ENCODE results near the gene PTPRN2.
"Not testable (repeated sequence)": the region's sequence is repeated elsewhere in the genome, so short reads cannot be mapped to it uniquely, and the experiment has no call there.

Gene PTPRN2

DNA sequence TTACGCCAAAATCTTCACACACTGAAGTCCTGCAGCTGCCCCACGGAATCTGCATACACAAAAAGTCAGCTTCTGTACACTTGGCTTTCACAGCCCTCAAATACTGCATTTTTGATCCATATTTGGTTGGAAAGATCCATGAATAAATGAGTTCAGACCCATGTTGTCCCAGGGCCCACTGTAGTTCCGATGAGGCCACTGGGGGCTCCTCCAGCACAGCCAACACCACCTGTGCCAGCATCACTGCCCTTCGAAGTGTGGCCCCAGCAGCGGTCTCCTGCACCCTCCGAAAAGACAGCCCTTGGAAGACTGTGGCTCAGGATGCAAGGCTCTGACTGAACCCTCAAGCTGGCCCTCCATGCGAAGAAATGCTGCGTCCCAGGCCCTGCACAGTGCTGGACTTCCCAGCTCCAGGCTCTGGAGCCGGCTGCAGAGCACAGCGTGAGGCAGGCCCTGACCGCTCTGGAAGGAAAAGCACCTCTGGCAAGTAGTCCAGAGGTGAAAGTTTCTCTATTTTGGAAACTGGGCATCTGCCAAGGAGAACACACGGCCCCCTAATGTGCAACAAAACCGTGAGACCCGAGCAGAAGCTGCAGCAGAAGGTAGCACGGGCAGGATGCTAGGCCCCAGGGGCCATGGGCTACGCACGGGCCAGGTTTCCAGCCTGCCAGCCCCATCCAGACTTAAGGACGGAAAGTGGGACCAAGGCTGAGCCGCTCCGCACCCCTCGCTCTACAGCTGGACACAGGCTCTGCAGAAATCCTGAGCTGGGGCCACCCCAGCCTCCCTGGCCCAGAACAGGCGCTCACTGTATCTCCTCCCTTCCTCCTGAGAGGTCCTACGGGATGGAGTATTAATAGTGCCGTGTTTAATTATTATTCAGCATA is 62.6 kb downstream of the PTPRN2 start:
- DNase-seq, result no peak
- in situ Hi-C loops (cut with MboI; ENCODE audit: low pct_unique_long_range_greater_than_20kb, low sequenced_read_pairs), result no loop called here

DNA sequence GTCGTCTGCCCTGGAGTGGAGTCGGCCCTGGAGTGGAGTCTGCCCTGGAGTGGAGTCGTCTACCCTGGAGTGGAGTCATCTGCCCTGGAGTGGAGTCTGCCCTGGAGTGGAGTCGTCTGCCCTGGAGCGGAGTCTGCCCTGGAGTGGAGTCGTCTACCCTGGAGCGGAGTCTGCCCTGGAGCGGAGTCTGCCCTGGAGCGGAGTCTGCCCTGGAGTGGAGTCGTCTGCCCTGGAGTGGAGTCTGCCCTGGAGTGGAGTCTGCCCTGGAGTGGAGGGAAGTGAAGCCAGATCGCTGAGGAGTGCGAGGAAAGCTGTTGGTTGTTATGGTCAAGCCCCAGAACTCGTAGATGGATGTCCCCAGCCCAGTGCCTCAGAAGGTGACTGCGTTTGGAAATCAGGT is 63.3 kb downstream of the PTPRN2 start:
- in situ Hi-C loops (cut with MboI; ENCODE audit: low pct_unique_long_range_greater_than_20kb, low sequenced_read_pairs); DNase-seq: not testable (repeated sequence)

DNA sequence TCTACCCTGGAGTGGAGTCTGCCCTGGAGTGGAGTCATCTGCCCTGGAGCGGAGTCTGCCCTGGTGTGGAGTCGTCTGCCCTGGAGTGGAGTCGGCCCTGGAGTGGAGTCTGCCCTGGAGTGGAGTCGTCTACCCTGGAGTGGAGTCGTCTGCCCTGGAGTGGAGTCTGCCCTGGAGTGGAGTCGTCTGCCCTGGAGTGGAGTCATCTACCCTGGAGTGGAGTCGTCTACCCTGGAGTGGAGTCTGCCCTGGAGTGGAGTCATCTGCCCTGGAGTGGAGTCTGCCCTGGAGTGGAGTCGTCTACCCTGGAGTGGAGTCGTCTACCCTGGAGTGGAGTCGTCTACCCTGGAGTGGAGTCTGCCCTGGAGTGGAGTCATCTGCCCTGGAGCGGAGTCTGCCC is 63.7 kb downstream of the PTPRN2 start:
- DNase-seq; in situ Hi-C loops (cut with MboI; ENCODE audit: low pct_unique_long_range_greater_than_20kb, low sequenced_read_pairs): not testable (repeated sequence)

DNA sequence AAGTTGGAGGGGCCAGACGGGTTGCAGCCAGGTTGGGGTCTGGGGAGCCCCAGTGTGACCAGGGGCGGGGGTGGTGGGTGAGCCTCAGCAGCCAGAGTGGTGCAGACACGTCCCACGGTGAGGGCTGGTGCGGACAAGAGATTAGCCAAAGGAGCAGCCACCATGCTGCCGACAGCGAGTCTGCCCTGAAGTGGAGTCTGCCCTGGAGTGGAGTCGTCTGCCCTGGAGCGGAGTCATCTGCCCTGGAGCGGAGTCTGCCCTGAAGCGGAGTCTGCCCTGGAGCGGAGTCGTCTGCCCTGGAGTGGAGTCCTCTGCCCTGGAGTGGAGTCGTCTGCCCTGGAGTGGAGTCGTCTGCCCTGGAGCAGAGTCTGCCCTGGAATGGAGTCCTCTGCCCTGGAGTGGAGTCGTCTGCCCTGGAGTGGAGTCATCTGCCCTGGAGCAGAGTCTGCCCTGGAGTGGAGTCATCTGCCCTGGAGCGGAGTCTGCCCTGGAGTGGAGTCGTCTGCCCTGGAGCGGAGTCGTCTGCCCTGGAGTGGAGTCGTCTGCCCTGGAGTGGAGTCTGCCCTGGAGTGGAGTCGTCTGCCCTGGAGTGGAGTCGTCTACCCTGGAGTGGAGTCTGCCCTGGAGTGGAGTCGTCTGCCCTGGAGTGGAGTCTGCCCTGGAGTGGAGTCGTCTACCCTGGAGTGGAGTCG is 64.3 kb downstream of the PTPRN2 start:
- DNase-seq; in situ Hi-C loops (cut with MboI; ENCODE audit: low pct_unique_long_range_greater_than_20kb, low sequenced_read_pairs): not testable (repeated sequence)

DNA sequence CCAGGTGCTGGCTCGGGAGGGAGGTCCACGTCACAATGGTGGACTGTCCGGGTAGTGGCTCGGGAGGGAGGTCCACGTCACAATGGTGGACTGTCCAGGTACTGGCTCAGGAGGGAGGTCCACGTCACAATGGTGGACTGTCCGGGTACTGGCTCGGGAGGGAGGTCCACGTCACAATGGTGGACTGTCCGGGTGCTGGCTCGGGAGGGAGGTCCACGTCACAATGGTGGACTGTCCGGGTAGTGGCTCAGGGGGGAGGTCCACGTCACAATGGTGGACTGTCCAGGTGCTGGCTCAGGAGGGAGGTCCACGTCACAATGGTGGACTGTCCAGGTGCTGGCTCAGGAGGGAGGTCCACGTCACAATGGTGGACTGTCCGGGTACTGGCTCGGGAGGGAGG is 65.8 kb downstream of the PTPRN2 start:
- in situ Hi-C loops (cut with MboI; ENCODE audit: low pct_unique_long_range_greater_than_20kb, low sequenced_read_pairs); DNase-seq: not testable (repeated sequence)

DNA sequence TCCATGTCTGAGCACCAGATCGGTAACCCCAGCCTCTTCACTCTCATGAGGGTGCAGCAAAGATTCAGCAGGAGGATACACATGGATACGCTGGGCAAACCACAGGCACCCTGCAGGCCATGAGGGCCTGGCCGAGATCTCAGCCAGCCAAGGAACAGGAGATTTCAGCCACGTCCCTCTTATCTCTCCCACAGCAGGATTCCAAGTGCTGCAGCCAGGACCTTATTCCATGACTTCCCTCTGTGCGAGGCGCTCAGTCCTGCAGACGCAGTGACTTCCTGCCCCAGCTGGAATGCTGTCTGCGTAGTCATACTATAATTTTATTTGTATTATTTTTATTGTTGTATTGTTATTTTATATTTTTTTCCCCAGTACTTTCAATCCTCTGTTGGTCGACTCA is 66.8 kb downstream of the PTPRN2 start:
- in situ Hi-C loops (cut with MboI; ENCODE audit: low pct_unique_long_range_greater_than_20kb, low sequenced_read_pairs), result no loop called here
- no peak for DNase-seq

DNA sequence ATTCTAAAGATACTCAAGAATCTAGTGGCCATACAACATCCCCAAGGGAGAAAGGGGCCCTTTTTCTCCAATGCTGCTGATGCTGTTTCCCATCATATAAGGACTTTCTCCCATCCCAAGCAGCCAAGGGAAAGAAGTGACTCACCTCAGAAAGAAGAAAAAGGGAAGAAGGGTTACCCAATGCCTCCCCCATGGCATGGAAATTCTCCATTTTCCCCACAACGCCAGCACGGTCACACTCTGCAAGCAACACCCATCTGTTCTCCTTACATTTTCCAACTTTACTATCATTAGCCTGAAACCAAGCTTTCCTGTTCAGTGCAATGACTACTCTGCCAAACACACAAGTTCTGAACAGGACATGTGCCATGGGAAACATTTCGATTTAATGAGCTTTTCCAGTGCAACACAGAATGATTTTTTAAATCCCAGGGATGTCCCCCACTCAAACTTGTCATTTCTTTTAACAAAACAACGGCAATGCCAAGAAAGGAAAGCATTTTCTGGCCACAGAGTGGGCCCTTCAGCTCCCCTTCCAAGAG is 67.9 kb downstream of the PTPRN2 start:
- in situ Hi-C loops (cut with MboI; ENCODE audit: low pct_unique_long_range_greater_than_20kb, low sequenced_read_pairs), result no loop called here
- DNase-seq, result no peak

DNA sequence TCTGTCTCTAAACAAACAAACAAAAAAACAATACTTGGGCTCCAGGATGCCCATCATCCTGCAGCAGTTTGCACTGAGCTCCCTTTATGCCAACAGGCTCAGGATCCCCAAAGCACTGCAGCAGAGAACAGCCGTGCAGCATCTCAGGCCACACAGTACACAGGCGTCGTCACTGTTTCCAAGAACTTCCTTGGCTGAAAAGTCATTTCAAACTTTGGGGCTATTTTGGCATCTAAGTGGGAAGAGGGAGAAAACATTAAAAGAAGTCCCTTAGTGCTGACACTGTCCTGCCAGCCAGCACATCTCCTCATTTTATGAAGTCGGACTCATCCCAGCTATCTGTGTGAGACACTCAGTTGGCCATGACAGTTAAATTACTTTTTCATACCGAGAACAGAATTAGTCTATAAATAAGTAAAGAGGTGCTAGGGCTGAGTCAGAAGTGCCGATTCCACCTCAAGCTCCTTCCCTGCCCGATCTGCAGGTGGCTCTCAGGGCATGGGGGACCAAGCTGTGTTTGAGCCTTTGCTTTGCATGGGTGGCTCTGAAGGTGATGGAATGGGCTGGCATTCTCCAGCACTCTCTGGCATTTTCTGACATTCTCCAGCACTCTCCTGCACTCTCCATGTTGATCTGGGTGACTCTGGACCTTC is 68.5 kb downstream of the PTPRN2 start:
- in situ Hi-C loops (cut with MboI; ENCODE audit: low pct_unique_long_range_greater_than_20kb, low sequenced_read_pairs), result no loop called here

DNA sequence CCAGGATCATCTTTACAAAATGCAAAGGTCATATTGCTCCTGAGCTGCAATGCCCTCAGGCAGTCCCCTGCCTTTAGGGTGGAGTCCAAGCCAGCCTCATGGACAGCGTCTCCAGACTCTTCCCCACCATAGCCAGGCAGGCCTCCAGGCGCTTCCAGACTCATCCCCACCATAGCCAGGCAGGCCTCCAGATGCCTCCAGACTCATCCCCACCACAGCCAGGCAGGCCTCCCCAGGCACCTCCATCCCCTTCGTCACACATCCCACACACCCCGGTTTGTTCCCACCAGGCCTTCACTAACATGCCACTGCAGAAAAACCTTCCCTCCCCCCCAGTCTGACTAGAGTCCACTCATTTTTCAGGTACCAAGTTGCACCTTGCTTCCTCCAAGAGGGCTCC is 70.1 kb downstream of the PTPRN2 start:
- DNase-seq, result no peak
- in situ Hi-C loops (cut with MboI; ENCODE audit: low pct_unique_long_range_greater_than_20kb, low sequenced_read_pairs), result no loop called here

More for the DNA sequence above, 68.5 kb downstream of the PTPRN2 start:
- no peak for DNase-seq

DNA sequence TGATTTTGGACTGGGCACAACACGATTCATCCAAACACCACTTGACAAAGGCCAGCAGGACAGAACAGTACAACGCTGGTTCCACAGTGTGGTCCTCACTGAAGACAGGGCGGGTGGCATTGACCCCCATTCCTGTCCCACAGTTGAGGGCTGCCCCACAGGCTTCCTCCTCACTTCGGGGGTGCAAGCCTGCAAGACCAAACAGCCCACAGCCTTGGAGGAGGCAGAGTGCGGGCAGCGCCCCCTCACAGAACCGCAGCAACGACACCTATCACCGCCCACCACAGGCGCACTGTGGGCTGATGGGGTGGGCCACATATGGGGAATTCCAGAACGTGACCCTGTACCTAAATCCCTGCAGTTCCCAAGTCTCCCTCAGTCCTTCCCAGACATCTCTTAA is 70.6 kb downstream of the PTPRN2 start:
- in situ Hi-C loops (cut with MboI; ENCODE audit: low pct_unique_long_range_greater_than_20kb, low sequenced_read_pairs), result no loop called here

DNA sequence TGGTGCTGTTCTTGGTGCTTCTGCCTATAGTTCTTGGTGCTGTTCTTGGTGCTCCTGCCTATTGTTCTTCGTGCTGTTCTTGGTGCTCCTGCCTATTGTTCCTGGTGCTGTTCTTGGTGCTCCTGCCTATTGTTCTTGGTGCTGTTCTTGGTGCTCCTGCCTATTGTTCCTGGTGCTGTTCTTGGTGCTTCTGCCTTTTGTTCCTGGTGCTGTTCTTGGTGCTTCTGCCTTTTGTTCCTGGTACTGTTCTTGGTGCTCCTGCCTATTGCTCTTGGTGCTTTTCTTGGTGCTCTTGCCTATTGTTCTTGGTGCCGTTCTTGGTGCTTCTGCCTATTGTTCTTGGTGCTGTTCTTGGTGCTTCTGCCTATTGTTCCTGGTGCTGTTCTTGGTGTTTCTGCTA is 71.1 kb downstream of the PTPRN2 start:
- no peak for DNase-seq
- in situ Hi-C loops (cut with MboI; ENCODE audit: low pct_unique_long_range_greater_than_20kb, low sequenced_read_pairs), result no loop called here

More for the DNA sequence above, 70.6 kb downstream of the PTPRN2 start:
- DNase-seq, result no peak

DNA sequence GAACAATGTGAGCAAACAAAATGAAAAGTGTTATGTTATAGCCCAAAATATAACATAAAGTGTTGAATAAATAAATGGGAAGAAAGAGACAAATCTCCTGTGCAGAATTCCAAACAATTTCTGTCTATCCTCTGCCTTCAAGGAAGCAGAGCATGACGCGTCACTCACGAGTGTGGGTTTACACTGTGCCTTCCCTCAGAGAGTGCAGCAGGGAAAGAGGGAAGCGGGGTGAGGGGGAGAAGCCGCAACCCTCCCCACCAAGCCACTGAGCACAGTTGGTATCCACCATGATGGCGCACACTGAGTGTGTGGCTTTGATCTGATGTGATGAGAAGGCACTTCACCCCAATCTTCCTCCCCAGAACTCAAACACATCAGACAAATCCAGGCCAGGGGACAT is 74.8 kb downstream of the PTPRN2 start:
- in situ Hi-C loops (cut with MboI; ENCODE audit: low pct_unique_long_range_greater_than_20kb, low sequenced_read_pairs), result no loop called here
- DNase-seq, result no peak

DNA sequence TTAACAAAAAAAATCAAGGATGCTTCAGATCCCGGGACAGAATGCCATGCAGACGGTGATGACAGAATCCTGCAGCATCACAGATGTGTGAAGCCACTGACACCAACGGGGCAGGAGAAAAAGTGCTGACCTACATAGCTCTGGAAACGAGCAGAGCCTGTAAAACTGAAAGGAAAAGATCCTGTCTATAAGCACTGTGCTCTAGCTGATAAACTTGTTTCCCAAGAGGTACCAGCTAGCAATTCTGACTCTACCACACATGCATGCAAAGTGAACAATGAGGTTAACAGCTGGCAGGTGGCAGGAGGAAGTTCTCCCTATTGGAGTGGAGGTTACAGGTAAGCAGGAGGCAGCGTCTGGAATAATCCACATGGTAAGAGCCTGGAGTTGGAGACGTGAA is 75.6 kb downstream of the PTPRN2 start:
- DNase-seq, result no peak
- in situ Hi-C loops (cut with MboI; ENCODE audit: low pct_unique_long_range_greater_than_20kb, low sequenced_read_pairs), result no loop called here

DNA sequence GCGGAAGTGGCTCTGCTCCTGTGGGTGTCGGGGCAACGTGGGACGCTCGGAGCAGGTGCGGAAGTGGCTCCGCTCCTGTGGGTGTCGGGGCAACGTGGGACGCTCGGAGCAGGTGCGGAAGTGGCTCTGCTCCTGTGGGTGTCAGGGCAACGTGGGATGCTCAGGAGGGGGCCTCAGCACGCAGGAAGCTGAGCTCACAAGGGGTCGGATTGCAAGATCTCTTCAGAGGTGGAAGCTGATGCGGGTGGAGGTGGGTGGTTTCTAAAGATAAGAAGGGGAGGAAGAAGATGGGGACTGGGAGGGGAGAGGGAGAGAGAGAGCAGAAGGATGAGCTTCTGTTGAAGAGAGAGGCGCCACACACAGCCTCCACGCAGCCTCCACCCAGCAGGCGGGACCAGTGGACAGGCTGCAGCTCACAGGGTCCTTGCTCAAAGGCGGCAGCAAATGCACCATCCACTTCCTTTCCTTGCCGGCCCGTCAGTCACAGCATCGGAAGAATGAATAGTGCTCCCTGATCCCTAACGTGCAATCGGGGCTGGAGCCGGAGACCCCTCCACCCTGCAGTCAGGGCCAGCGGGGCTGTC is 78.7 kb downstream of the PTPRN2 start:
- in situ Hi-C loops (cut with MboI; ENCODE audit: low pct_unique_long_range_greater_than_20kb, low sequenced_read_pairs), result no loop called here
- no peak for DNase-seq

DNA sequence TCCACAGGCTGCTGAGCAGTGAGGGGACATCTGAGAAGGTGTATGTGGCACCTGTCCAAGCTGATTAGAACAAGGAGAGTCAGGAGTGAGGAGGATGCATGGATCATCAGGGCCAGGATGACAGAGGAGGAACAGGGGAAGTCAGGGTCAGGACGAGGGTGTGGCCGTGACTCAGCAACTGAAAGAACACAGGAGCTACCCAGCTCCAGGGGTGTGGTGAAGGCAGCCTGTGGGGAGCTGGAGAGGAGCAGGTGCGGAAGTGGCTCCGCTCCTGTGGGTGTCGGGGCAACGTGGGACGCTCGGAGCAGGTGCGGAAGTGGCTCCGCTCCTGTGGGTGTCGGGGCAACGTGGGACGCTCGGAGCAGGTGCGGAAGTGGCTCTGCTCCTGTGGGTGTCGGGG is 79.3 kb downstream of the PTPRN2 start:
- in situ Hi-C loops (cut with MboI; ENCODE audit: low pct_unique_long_range_greater_than_20kb, low sequenced_read_pairs); DNase-seq: not testable (repeated sequence)

DNA sequence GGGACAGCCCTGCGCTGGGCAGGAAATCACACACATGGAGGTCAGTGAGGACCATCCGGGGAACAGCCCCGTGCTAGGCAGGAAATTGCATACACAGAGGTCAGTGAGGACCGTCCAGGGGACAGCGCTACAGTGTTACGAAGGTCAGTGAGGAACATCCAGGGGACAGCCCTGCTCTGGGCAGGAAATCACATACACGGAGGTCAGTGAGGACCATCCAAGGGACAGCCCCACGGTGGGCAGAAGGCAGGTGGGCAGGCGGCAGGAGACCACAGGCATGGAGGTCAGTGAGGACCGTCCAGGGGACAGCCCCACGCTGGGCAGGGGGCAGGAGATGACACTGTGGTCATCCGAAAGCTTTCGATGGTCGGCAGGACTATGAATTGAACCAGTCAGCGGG is 79.7 kb downstream of the PTPRN2 start:
- in situ Hi-C loops (cut with MboI; ENCODE audit: low pct_unique_long_range_greater_than_20kb, low sequenced_read_pairs), result no loop called here

DNA sequence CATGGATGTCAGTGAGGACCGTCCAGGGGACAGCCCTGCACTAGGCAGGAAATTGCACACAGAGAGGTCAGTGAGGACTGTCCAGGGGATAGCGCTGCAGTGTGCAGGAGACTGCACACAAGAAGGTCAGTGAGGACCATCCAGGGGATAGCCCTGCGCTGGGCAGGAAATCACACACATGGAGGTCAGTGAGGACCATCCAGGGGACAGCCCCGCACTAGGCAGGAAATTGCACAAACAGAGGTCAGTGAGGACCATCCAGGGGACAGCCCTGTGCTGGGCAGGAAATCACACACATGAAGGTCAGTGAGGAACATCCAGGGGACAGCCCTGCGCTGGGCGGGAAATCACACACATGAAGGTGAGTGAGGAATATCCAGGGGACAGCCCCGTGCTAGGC is 80.4 kb downstream of the PTPRN2 start:
- in situ Hi-C loops (cut with MboI; ENCODE audit: low pct_unique_long_range_greater_than_20kb, low sequenced_read_pairs); DNase-seq: not testable (repeated sequence)

More for the DNA sequence above, 79.7 kb downstream of the PTPRN2 start:
- no peak for DNase-seq

DNA sequence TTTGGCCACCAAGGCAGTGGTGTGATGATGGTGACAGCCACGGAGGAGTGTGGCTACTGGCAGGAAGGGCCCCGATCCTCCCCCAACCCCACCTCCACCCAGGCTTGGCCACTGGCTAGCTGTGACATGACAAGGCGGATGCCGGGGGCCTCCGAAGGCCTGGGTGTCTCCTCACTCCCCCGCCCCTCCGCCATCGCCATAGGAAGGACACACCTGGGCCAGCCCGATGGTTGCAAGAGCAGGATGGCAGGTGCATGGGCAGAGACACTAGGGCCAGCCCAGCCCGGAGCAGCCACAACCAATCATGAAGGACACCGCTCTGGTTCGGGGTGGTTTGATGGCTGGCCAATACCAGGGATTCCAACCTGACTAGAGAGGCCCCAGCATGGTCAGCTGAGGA is 81.0 kb downstream of the PTPRN2 start:
- DNase-seq, result no peak
- in situ Hi-C loops (cut with MboI; ENCODE audit: low pct_unique_long_range_greater_than_20kb, low sequenced_read_pairs), result no loop called here

DNA sequence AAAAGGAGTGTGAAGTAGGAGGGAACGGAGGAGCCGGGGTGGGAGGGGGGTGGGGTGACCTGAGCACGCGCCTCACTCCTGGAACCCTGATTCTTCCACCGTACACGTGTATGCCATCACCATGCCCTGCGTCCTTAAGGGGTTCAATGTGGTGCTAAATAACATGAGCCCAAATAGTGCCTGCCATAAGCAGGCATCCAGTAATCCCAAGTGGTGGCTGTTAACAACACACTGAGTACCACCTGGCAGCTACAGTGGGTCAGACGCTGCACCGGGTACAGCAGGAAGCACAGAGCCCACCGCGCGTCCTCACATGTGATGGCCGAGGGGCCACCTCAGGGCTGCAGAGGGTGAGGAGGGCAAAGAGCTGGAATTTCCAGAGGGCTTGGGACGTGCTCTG is 81.9 kb downstream of the PTPRN2 start:
- no peak for DNase-seq
- in situ Hi-C loops (cut with MboI; ENCODE audit: low pct_unique_long_range_greater_than_20kb, low sequenced_read_pairs), result no loop called here
